Adrenal gland (tissue), 5 donors: Measurements from ENCODE around the gene SHROOM4.

Experiments
- CTCF ChIP-seq, 6 experiments: fragments of 450-650 bp in 4 of 6; fragments of 200-600 bp in 2 of 6; sonication (generic) in 1 of 6; IDR thresholded peaks; 1 replicate in 5 of 6; 2 replicates in 1 of 6; pipeline versions ENCODE4 v1.5.1 to v1.8.0; 2016 to 2021; ENCODE audit warnings: antibody characterized with exemption in 6 of 6, mild to moderate bottlenecking in 2 of 6, moderate library complexity in 1 of 6
- POLR2A ChIP-seq, 2 donors: fragments of 450-650 bp; IDR thresholded peaks; one replicate each; pipeline ENCODE4 v1.6.1; 2017; ENCODE audit warnings: antibody characterized with exemption in 2 of 2, mild to moderate bottlenecking in 2 of 2, moderate library complexity in 1 of 2
- donor health status: DM: no; HTN: no; CAD: no.

- TF ChIP-seq CTCF (IDR thresholded peaks at IDR 0.05) (no peak), POLR2A (IDR thresholded peaks at IDR 0.05) (no peak)
Observed at GRCh38 chrX:50704360-50704759, 109.6 kb downstream of the SHROOM4 start.
